Urothelium cell line (cell line): ENCODE data around the gene TROAP.
"Not testable (repeated sequence)": the region's sequence is repeated elsewhere in the genome, so short reads cannot be mapped to it uniquely, and the experiment has no call there.

ENCODE experiments used
- DNase-seq: peaks from one replicate; pipeline ENCODE4 v3.0.0; 2011; ENCODE audit warnings: low spot score, mixed read lengths
- FAIRE-seq: peaks from 2 replicates; lab custom pipeline; 2011; peaks lifted over from hg19 to GRCh38; lab: Jason Lieb, UNC

TROAP gene

DNA sequence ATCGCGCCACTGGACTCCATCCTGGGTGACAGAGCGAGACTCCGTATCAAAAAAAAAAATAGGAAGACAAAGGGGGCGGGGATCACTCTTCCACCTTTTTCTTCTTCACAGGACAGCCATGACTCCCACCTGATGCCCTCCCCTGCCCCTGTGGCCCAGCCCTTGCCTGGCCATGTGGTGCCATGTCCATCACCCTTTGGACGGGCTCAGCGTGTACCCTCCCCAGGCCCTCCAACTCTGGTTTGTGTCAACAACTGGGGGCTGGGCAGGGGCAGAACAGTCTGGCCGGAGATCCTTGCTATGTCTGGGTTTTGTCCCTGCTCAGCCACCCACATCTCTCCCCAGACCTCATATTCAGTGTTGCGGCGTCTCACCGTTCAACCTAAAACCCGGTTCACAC is 5.8 kb downstream of the TROAP start:
- FAIRE-seq (no peak), DNase-seq (no peak)

DNA sequence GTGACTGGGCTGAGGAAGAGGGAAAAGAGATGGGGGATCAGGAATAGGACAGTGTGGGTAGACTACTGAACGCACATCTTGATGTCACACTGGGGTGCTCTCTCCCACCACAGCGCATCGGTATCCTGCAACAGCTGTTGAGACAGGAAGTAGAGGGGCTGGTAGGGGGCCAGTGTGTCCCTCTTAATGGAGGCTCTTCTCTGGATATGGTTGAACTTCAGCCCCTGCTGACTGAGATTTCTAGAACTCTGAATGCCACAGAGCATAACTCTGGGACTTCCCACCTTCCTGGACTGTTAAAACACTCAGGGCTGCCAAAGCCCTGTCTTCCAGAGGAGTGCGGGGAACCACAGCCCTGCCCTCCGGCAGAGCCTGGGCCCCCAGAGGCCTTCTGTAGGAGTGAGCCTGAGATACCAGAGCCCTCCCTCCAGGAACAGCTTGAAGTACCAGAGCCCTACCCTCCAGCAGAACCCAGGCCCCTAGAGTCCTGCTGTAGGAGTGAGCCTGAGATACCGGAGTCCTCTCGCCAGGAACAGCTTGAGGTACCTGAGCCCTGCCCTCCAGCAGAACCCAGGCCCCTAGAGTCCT is 7.1 kb downstream of the TROAP start:
- DNase-seq (no peak), FAIRE-seq (no peak)

DNA sequence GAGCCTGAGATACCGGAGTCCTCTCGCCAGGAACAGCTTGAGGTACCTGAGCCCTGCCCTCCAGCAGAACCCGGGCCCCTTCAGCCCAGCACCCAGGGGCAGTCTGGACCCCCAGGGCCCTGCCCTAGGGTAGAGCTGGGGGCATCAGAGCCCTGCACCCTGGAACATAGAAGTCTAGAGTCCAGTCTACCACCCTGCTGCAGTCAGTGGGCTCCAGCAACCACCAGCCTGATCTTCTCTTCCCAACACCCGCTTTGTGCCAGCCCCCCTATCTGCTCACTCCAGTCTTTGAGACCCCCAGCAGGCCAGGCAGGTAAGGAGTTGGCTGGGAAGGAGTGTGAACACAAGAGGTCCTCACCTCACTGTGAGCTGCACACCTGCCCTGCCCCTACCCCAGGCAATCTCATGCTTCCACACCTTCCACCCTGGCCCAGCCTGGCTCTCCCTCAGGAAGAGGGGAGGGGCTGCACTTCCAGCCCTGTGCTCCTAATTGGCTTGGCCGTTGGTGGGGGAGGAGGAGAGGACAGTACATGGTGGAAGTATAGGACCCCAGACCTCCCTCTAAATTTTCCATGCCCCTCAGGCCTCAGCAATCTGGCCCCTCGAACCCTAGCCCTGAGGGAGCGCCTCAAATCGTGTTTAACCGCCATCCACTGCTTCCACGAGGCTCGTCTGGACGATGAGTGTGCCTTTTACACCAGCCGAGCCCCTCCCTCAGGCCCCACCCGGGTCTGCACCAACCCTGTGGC is 7.8 kb downstream of the TROAP start:
- FAIRE-seq (no peak), DNase-seq (no peak)

DNA sequence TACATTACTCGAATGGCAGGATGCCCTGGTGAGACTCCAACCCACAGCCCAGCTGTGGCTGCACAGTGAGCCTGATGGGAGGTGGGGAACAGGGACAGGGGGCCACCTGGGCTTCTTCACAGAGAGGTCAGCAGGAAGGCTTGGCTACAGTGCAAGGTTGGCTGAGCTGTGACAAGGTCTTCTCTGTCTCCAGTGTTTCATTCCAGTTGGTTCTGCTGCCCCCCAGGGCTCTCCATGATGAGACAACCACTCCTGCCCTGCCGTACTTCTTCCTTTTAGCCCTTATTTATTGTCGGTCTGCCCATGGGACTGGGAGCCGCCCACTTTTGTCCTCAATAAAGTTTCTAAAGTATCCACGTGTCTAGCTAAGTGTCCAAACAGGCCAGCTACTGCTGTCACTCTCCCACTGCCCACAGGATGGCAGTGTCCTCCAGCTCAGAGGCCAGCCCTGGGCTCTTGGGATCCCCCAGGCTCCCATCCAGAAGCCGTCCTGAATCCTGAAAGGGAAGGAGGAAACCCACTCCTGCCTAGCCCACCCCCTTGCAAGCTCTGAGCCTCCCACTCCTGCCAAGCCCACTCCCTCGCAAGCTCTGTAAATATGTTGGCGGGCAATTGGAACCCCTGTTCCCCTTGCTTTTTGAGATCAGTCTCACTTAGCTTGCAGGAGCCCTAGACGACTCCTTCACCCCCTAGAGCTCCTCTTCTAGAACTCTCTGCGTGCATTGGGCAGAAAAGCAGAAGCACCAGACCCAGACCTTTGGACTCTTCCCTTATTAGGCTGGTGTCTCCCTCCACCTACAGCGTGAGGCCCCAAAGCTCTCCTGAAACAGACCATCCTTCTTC is 8.5 kb downstream of the TROAP start:
- FAIRE-seq = no peak
- DNase-seq = peak; percentile 58

DNA sequence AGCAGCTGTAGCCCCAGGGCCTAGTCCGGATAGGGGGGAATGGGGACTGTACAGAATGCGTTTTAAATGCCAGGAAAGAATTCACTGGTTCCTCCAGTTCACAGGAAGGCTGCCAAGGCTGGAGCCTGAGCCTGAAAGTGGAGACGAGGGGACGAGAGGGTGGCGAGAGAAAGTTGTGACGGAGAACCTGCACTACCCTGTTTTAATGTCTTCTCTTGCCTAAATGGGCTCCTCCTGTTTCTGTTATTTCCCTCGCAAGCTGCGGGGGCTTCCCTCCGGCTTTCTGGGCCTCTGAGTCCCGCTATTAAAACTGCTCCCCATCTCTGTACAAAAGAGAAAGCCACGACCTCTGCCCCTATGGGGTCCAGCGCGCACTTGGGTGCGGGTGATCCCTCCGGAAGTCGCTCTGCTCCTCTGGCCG is 9.4 kb downstream of the TROAP start:
- FAIRE-seq = no peak

DNA sequence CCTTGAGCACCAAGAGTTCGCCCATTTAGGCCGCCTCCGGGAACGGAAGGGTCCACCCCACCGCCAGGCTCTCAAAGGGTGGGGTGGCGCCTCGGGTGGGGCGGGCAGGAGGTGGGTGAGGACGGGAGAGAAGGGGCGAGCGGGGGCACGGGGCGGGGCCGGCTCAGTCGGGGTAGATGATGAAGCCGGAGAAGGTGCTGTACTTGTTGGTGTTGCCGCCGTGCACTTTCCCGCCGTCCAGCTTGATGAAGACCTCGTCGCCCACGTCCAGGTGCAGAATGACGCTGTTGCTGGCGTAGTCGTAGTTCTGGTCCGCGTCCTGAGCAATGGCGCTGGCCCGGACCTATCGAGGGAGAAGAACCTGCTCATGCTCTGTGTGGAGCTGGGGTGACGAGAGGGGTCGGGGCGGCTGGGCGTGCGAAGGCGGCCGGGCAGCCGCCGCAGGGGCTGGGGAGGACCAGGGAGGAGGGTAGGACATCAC is 9.9 kb downstream of the TROAP start:
- no peak for FAIRE-seq
- no peak for DNase-seq

More for the DNA sequence above, 9.4 kb downstream of the TROAP start:
- no peak for DNase-seq

- DNase-seq, FAIRE-seq: not testable (repeated sequence)
These were observed 10.7 kb downstream of the TROAP start for GRCh38 chr12:49333778-49334177.

- no peak for DNase-seq
- FAIRE-seq = no peak
These were observed 11.2 kb downstream of the TROAP start for GRCh38 chr12:49334226-49334625.

DNA sequence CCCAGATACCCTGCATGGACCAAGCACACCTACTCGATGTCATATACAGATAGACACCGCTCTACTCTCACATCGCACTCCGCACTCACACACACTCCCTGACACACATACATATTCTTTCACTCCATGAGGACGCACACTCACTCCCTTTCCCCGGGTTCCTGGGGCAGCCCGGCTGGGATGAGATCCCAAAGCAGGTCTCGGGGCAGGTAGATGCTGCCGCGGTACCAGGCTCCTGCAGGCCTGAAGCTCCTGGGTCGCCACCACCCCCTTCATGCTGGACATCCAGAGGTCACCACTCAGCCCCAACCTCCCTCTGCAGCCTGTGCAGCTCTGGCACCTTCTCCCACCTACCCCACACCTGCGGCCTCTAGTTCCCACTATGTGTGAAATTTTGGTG is 11.6 kb downstream of the TROAP start:
- FAIRE-seq (no peak), DNase-seq (no peak)

DNA sequence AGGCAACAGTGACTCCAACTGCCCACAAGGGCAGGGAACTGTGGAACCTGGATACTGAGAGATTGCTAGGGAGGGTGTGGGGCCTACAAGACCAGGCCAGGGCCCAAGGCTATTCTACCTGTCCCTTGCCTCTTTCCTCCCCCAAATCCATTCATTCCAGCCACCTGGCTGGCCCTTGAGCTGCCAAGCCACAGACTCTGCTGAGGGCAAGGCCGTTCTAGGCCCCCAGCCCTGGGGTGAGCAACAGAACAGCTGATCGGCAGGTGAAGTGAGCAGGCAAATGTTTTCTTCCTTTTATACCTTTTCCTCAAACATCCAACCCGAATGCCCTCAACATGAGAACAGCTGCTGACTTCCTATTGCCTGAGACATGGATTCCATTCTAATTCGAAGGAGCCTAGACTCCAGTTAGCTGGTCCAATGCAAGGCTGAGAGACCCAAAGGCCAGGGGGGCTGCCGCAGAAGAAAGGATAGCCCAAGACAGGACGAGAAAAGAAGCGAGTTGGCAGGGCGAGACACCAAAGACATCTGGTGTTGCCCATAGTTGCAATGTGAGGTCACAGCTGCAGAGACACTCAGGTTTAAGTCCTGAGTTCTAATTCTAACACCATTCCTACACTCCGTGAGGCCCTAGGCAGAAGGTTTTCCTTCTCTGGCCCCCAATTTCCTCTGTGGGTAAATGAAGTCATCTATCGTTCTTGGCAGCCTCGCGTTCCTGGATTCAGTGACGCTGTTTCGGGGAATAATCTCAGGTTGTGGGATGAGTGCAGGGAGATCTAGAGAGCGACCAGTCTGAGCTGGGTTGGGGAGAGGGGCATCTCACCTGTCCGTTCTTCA is 12.3 kb downstream of the TROAP start:
- FAIRE-seq = no peak

GRCh38 chr12:49335955-49336644 is 13.0 kb downstream of the TROAP start:
- DNase-seq (no peak), FAIRE-seq (no peak)

More for the DNA sequence above, 12.3 kb downstream of the TROAP start:
- DNase-seq = no peak

- peak; percentile 94 for DNase-seq
These were observed 13.9 kb downstream of the TROAP start, which contains the start of gene C1QL4 for GRCh38 chr12:49336645-49337584. C1QL4 (minus strand) TSS chr12:49337188; CDS start chr12:49336477, 711 bp downstream.

DNA sequence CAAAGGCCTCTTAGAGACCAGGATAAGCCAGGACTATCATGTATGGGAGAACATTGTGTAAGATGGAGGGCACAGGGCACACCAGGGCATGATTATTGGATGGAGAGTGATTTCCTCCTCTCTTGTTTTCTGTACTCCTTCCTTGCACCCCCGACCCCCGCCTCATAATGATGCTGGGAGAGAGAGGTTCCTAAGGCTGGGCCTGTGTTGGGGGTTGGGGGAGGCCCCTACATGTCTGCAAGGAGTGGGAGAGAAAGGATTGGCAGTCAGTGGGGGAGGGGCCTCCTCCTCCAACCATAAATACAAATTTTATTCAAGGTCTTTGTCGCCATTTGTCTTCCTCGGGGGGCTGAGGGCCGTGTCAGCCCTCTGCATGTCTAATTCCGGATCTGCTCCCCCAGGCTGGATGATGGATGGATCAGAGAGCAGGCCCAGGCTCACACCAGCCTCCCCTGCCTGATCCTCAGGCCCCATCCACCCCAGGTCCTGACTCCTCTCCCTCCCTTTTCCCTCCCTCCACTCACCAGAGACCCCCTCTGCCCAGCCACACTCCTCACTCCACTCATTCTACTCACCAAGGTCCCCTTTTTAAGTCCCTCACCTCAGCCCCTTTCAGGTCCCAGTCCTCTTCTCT is 15.9 kb downstream of the TROAP start:
- DNase-seq (no peak), FAIRE-seq (no peak)

More at GRCh38 chr12:49336645-49337584, 13.9 kb downstream of the TROAP start, which contains the start of gene C1QL4:
- FAIRE-seq = peak; percentile 44

- FAIRE-seq (no peak), DNase-seq (no peak)
These were observed 16.4 kb downstream of the TROAP start for GRCh38 chr12:49339464-49339861.

- FAIRE-seq (no peak), DNase-seq (no peak)
These were observed 17.2 kb downstream of the TROAP start for GRCh38 chr12:49340095-49340870.

DNA sequence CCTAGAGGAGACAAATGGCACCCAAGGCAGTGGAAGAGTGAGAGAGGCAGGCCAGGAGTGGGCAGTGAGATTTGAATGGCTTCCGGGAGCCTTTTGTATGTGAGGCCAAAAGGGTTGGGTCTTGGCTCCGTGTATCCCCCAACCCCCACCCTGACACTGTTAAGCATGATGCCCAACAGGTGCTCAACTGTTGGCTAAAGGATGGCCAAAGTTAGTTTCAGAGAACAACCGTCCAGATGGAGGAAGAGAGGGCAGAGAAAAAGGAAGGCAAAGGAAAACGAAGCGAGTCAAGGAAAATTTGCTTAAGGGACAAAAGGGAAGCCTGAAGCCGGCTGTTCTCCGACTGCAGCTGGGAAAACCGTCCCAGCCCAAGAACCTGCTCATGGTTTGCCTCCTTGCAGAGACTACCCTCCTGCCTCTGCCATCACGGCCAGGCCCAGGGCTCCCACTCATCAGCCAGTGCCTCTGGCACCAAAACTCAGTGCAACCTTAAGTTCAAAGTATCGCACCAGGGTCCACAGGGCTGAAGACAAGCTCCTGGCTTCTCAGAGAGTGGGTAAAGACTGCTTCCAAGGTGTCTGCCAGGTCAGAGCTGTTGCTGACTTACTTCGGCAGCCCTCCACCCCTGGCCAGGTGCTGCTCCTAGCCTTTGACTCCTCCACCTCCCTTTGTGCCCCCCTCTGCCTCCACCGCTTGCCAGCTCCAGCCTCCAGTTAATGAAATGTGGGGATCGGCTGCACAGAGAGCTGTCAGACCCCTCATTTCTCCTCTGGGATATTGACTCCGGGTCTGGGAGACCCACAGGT is 18.1 kb downstream of the TROAP start:
- DNase-seq (no peak), FAIRE-seq (no peak)

DNA sequence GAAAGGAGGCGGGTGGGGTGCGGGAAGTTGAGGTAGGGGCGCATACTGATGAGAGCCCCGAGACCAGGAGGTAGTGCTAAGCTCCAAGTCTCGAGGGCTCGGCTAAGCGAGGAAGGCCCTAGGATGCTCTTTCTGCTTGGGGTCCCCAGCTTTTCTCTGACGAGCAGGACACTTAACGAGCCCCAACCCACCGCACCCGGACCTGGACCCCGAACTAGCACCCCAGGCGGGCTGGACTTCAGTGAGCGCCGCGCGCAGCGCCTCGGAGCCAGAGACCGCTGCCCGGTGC is 18.7 kb downstream of the TROAP start:
- FAIRE-seq (no peak), DNase-seq (no peak)
